ENCODE measurements around the gene HS2ST1. TPM values are rescaled to one million over a fixed set of nuclear protein-coding genes. Genes with fewer than 3 reads are reported as not detected.

The HS2ST1 gene
- total and polyA plus RNA-seq, 10 of the 15 experiments (the other 5 are each of a cell fraction or from before 2014, with no cell fraction given): 5.4 to 30.8 (median 18.6) TPM

DNA sequence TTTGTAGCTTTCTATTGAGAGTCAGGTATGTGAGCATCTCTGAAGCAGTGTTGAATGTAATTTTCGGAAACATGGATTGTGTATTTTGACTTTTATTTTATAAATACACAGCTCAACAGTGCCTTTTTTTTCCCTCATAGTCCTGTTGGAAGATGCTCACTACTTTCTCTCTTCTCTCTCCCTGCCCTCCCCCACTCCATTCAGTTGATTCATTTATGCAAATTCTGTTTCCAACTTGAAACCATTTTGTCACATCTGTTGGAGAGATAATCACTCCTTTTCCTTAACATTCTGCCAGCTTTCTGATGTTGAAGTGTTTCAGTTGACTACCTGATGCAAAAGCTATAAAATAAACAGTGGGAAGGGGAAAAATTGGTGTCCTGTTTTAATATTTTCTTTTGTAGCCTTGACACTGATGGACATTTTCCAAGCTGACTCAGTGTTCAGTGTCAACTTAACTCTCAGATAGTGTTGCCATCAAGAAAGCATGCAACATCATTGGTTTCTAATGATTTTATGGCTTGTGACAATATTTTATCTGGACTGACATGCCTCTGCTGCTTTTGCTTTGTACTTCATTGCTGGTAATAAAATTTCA is 194.5 kb downstream of the HS2ST1 start (continued):
- TF ChIP-seq, protein P1, sequence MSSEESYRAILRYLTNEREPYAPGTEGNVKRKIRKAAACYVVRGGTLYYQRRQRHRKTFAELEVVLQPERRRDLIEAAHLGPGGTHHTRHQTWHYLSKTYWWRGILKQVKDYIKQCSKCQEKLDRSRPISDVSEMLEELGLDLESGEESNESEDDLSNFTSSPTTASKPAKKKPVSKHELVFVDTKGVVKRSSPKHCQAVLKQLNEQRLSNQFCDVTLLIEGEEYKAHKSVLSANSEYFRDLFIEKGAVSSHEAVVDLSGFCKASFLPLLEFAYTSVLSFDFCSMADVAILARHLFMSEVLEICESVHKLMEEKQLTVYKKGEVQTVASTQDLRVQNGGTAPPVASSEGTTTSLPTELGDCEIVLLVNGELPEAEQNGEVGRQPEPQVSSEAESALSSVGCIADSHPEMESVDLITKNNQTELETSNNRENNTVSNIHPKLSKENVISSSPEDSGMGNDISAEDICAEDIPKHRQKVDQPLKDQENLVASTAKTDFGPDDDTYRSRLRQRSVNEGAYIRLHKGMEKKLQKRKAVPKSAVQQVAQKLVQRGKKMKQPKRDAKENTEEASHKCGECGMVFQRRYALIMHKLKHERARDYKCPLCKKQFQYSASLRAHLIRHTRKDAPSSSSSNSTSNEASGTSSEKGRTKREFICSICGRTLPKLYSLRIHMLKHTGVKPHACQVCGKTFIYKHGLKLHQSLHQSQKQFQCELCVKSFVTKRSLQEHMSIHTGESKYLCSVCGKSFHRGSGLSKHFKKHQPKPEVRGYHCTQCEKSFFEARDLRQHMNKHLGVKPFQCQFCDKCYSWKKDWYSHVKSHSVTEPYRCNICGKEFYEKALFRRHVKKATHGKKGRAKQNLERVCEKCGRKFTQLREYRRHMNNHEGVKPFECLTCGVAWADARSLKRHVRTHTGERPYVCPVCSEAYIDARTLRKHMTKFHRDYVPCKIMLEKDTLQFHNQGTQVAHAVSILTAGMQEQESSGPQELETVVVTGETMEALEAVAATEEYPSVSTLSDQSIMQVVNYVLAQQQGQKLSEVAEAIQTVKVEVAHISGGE (CRISPR knock-in tag; IDR thresholded peaks at IDR 0.05): no peak
- TF ChIP-seq PAX5 (IDR thresholded peaks at IDR 0.05; ENCODE audit: borderline replicate concordance, low read depth, low read length): no peak
- TF ChIP-seq, protein P2, sequence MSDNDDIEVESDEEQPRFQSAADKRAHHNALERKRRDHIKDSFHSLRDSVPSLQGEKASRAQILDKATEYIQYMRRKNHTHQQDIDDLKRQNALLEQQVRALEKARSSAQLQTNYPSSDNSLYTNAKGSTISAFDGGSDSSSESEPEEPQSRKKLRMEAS (IDR thresholded peaks at IDR 0.05; ENCODE audit: low read depth, low read length): no peak
- no peak for TF ChIP-seq NBN (IDR thresholded peaks at IDR 0.05)
- TF ChIP-seq, protein P3, sequence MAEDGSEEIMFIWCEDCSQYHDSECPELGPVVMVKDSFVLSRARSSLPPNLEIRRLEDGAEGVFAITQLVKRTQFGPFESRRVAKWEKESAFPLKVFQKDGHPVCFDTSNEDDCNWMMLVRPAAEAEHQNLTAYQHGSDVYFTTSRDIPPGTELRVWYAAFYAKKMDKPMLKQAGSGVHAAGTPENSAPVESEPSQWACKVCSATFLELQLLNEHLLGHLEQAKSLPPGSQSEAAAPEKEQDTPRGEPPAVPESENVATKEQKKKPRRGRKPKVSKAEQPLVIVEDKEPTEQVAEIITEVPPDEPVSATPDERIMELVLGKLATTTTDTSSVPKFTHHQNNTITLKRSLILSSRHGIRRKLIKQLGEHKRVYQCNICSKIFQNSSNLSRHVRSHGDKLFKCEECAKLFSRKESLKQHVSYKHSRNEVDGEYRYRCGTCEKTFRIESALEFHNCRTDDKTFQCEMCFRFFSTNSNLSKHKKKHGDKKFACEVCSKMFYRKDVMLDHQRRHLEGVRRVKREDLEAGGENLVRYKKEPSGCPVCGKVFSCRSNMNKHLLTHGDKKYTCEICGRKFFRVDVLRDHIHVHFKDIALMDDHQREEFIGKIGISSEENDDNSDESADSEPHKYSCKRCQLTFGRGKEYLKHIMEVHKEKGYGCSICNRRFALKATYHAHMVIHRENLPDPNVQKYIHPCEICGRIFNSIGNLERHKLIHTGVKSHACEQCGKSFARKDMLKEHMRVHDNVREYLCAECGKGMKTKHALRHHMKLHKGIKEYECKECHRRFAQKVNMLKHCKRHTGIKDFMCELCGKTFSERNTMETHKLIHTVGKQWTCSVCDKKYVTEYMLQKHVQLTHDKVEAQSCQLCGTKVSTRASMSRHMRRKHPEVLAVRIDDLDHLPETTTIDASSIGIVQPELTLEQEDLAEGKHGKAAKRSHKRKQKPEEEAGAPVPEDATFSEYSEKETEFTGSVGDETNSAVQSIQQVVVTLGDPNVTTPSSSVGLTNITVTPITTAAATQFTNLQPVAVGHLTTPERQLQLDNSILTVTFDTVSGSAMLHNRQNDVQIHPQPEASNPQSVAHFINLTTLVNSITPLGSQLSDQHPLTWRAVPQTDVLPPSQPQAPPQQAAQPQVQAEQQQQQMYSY (CRISPR knock-in tag; IDR thresholded peaks at IDR 0.05): no peak
